ENCODE measurements around the gene P2RY8.

DNA sequence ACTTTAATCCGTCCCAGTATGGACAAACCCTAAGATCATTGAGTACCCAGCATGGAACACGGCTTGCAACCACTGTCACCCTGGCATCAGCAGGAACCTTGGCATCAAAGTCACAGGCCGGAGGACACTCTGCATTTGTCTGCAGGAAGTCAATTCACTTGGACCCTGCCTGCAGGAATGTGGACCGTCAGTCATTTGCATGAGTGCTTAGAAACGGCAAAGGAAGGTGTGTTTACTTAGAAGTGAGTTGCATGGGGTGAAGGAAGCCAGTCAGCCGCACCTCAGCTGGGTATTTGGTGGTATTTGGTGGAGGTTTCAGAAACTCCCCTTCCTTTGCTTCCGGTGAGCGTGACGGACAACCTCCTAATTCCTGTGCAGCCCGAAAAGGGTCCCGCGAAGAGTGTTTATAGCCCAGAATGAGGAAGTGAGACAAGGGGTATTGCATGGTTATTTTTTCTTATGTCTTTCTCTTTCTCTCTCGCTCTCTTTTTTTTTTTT is 15.5 kb downstream of the P2RY8 start:
- TF ChIP-seq, protein P1, sequence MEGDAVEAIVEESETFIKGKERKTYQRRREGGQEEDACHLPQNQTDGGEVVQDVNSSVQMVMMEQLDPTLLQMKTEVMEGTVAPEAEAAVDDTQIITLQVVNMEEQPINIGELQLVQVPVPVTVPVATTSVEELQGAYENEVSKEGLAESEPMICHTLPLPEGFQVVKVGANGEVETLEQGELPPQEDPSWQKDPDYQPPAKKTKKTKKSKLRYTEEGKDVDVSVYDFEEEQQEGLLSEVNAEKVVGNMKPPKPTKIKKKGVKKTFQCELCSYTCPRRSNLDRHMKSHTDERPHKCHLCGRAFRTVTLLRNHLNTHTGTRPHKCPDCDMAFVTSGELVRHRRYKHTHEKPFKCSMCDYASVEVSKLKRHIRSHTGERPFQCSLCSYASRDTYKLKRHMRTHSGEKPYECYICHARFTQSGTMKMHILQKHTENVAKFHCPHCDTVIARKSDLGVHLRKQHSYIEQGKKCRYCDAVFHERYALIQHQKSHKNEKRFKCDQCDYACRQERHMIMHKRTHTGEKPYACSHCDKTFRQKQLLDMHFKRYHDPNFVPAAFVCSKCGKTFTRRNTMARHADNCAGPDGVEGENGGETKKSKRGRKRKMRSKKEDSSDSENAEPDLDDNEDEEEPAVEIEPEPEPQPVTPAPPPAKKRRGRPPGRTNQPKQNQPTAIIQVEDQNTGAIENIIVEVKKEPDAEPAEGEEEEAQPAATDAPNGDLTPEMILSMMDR (IDR thresholded peaks at IDR 0.05) = no peak
- TF ChIP-seq EZH2phosphoT487 (IDR thresholded peaks at IDR 0.05) (no peak), EZH2 (IDR thresholded peaks at IDR 0.05) (no peak)

Data from neural progenitor cell (in vitro differentiated cells).